MCF 10A (cell line): ENCODE data around the gene GPNMB. TPM values are rescaled to one million over a fixed set of nuclear protein-coding genes. Genes with fewer than 3 reads are reported as not detected.

Source experiments
- BruUV-seq: library from RNA; stranded (reverse); fragments of 400-500 nt; replicated peaks from 2 replicates; lab custom pipeline; 2021; lab: Mats Ljungman, UMichigan
- CTCF ChIA-PET: fragments of 300-600 bp; sonication (Branson Sonifier 250); formaldehyde crosslinking; extraction: SDS; loops from one replicate; lab custom pipeline; 2021; ENCODE audit warnings: antibody characterized with exemption, inconsistent platforms; lab: Yijun Ruan, JAX
- POLR2A ChIA-PET: fragments of 300-600, 350-650 bp; sonication (Branson Sonifier 250); formaldehyde crosslinking; extraction: SDS; loops from one replicate; lab custom pipeline; 2020; ENCODE audit warnings: antibody characterized with exemption, inconsistent platforms; lab: Yijun Ruan, JAX
- DNase-seq: peaks from one replicate; pipeline ENCODE4 v3.0.0-alpha.2; 2018; ENCODE audit not compliant: unreplicated experiment
- H3K27ac Mint-ChIP-seq: one replicate; pipeline ENCODE4 v1.8.0; 2022; ENCODE audit warnings: mild to moderate bottlenecking, low read depth, mixed read lengths; ENCODE audit not compliant: unreplicated experiment
- H3K27me3 Mint-ChIP-seq: one replicate; pipeline ENCODE4 v1.8.0; 2022; ENCODE audit warnings: mixed read lengths; ENCODE audit not compliant: insufficient read depth, unreplicated experiment
- H3K36me3 Mint-ChIP-seq: one replicate; pipeline ENCODE4 v1.8.0; 2022; ENCODE audit warnings: mild to moderate bottlenecking, moderate library complexity, mixed read lengths; ENCODE audit not compliant: insufficient read depth, unreplicated experiment
- H3K4me1 Mint-ChIP-seq: one replicate; pipeline ENCODE4 v1.8.0; 2022; ENCODE audit warnings: mixed read lengths; ENCODE audit not compliant: insufficient read depth, unreplicated experiment
- H3K4me3 Mint-ChIP-seq: one replicate; pipeline ENCODE4 v1.8.0; 2022; ENCODE audit warnings: mild to moderate bottlenecking, moderate library complexity, mixed read lengths; ENCODE audit not compliant: unreplicated experiment
- H3K9me3 Mint-ChIP-seq: one replicate; pipeline ENCODE4 v1.8.0; 2022; ENCODE audit warnings: mixed read lengths; ENCODE audit not compliant: unreplicated experiment
- CTCF ChIP-seq: fragments of 200-600 bp; IDR thresholded peaks from one replicate; pipeline ENCODE4 v1.8.0; 2022; ENCODE audit warnings: antibody characterized with exemption, mild to moderate bottlenecking; ENCODE audit not compliant: unreplicated experiment
- intact Hi-C: fragments of 100-400 bp; cut with micrococcal nuclease; formaldehyde crosslinking; loops from 2 replicates; pipeline ENCODE4 v1.14.1; 2022
- total RNA-seq: library from RNA; stranded (reverse); gene quantifications from 2 replicates; pipeline ENCODE4 v1.2.3, GENCODE V29; 2022

The GPNMB gene
- total RNA-seq, 1 experiment from 2014 or later, result 1.1 TPM

GRCh38 chr7:23294549-23295400 is 48.2 kb downstream of the GPNMB start:
- CTCF ChIA-PET, result interaction anchor here (0.6 to 1.5 kb wide), 7 partner anchors 18 to 568 kb away, joined by 3 to 8 read pairs (median 4); partner anchors contain the start of gene IL6
- peaks cover 12% of the 10 kb centered on the region for H3K4me1 Mint-ChIP-seq

GRCh38 chr7:23295401-23295697 is 48.8 kb downstream of the GPNMB start:
- Mint-ChIP-seq H3K27me3 (no peaks in the 10 kb centered on the region), H3K27ac (no peak overlapping the region), H3K9me3 (no peaks in the 10 kb centered on the region), H3K4me1 (peaks cover 12% of the 10 kb centered on the region), H3K4me3 (no peak overlapping the region), H3K36me3 (no peaks in the 10 kb centered on the region)
- no TSS peak for BruUV-seq
- CTCF ChIA-PET, result interaction anchor here (0.6 to 1.5 kb wide), 3 partner anchors 249 to 569 kb away, joined by 3 to 6 read pairs (median 4); partner anchors contain the start of gene IL6
- intact Hi-C loops, result no loop called here
- no peak for DNase-seq
- POLR2A ChIA-PET, result interaction anchor here (0.6 kb wide), 1 partner anchor 859 kb away, joined by 6 read pairs; no protein-coding TSS in a partner anchor
- TF ChIP-seq CTCF, result no peak

More at GRCh38 chr7:23294549-23295400, 48.2 kb downstream of the GPNMB start:
- no peak for TF ChIP-seq CTCF
- Mint-ChIP-seq H3K27ac (no peak overlapping the region), H3K36me3 (no peaks in the 10 kb centered on the region), H3K4me3 (no peak overlapping the region), H3K27me3 (no peaks in the 10 kb centered on the region), H3K9me3 (no peaks in the 10 kb centered on the region)
- no peak for DNase-seq
- intact Hi-C loops, result no loop called here
- POLR2A ChIA-PET, result interaction anchor here (0.6 to 1.3 kb wide), 5 partner anchors 10 to 859 kb away, joined by 3 to 6 read pairs (median 3); no protein-coding TSS in a partner anchor
- no TSS peak for BruUV-seq

GRCh38 chr7:23298141-23298881 is 51.7 kb downstream of the GPNMB start:
- H3K36me3 Mint-ChIP-seq, result peaks cover 20% of the 10 kb centered on the region
- intact Hi-C loops, result no loop called here
- H3K27ac Mint-ChIP-seq, result peak overlapping the region; percentile 71
- peaks cover 23% of the 10 kb centered on the region for H3K4me1 Mint-ChIP-seq
- H3K9me3 Mint-ChIP-seq, result no peaks in the 10 kb centered on the region
- peak; percentile 26 for DNase-seq
- CTCF ChIA-PET, result interaction anchor here (0.8 to 2.9 kb wide), 4 partner anchors 14 to 40 kb away, joined by 3 to 12 read pairs (median 7); no protein-coding TSS in a partner anchor
- peak overlapping the region; percentile 93 for H3K4me3 Mint-ChIP-seq
- POLR2A ChIA-PET, result interaction anchor here (0.5 to 4.1 kb wide), 24 partner anchors 10 to 237 kb away, joined by 3 to 49 read pairs (median 4); partner anchors contain the start of gene GPNMB
- H3K27me3 Mint-ChIP-seq, result no peaks in the 10 kb centered on the region
- no TSS peak for BruUV-seq
- no peak for TF ChIP-seq CTCF
